Fibroblast of lung (primary cell): ENCODE results near the gene REPS1. TPM values are rescaled to one million over a fixed set of nuclear protein-coding genes. Genes with fewer than 3 reads are reported as not detected.

Source experiments
- DNase-seq, 2 donors: peaks; one replicate each; pipeline versions ENCODE4 v3.0.0 to v3.0.0-alpha.2; 2010; ENCODE audit warnings: low read depth in 2 of 2
- H2AFZ ChIP-seq: 2 replicates; pipeline ENCODE4 v1.5.1; 2012; ENCODE audit warnings: low read length, control low read depth, inconsistent platforms
- H3K27ac ChIP-seq: 2 replicates; pipeline ENCODE4 v1.5.1; 2011; ENCODE audit warnings: low read length, control low read depth; ENCODE audit not compliant: insufficient read depth
- H3K27me3 ChIP-seq: 2 replicates; pipeline ENCODE4 v1.5.1; 2011; ENCODE audit warnings: mild to moderate bottlenecking, low read length; ENCODE audit not compliant: control insufficient read depth, insufficient read depth
- H3K36me3 ChIP-seq: 2 replicates; pipeline ENCODE4 v1.5.1; 2011; ENCODE audit warnings: low read length; ENCODE audit not compliant: control insufficient read depth, insufficient read depth
- H3K4me1 ChIP-seq: 2 replicates; pipeline ENCODE4 v1.5.1; 2011; ENCODE audit warnings: low read length; ENCODE audit not compliant: control insufficient read depth, insufficient read depth; ENCODE audit errors: extremely low read depth
- H3K4me2 ChIP-seq: 2 replicates; pipeline ENCODE4 v1.5.1; 2011; ENCODE audit warnings: low read length, control low read depth; ENCODE audit not compliant: insufficient read depth; ENCODE audit errors: extremely low read depth
- H3K4me3 ChIP-seq, 4 experiments: fragments of 200-600 bp in 1 of 4; sonication (generic) in 1 of 4; replicated peaks in 1 of 4; 2 replicates each; pipeline ENCODE4 v1.5.1; 2011 to 2016; ENCODE audit warnings: low read length in 4 of 4, low read depth in 3 of 4, mild to moderate bottlenecking in 3 of 4, control low read depth in 2 of 4, inconsistent platforms in 1 of 4, mixed read lengths in 1 of 4; ENCODE audit not compliant: insufficient read depth in 1 of 4; ENCODE audit errors: control extremely low read depth in 1 of 4
- H3K79me2 ChIP-seq: 2 replicates; pipeline ENCODE4 v1.5.1; 2012; ENCODE audit warnings: mild to moderate bottlenecking, low read length, inconsistent platforms; ENCODE audit not compliant: control insufficient read depth, insufficient read depth
- H3K9ac ChIP-seq: 2 replicates; pipeline ENCODE4 v1.5.1; 2011; ENCODE audit warnings: mild to moderate bottlenecking, low read length, control low read depth; ENCODE audit not compliant: insufficient read depth
- H3K9me3 ChIP-seq: 2 replicates; pipeline ENCODE4 v1.5.1; 2012; ENCODE audit warnings: low read depth, low read length; ENCODE audit not compliant: control insufficient read depth, insufficient read depth
- H4K20me1 ChIP-seq: 2 replicates; pipeline ENCODE4 v1.5.1; 2011; ENCODE audit warnings: low read length; ENCODE audit not compliant: control insufficient read depth, insufficient read depth; ENCODE audit errors: extremely low read depth
- EZH2 ChIP-seq: IDR thresholded peaks from 2 replicates; pipeline ENCODE4 v1.5.1; 2012; ENCODE audit warnings: low read length, control low read depth, mild to moderate bottlenecking; ENCODE audit errors: missing control alignments
- polyA plus RNA-seq, 2 donors: library from polyadenylated mRNA; depleted of rRNA in 1 of 2; stranded (reverse) in 1 of 2; unstranded in 1 of 2; fragments of >200 nt; gene quantifications; 2 replicates each; pipeline ENCODE4 v1.2.1, GENCODE V29; 2011 to 2012; ENCODE audit warnings: missing spikeins in 1 of 2
- total RNA-seq: library from RNA; depleted of rRNA; stranded (reverse); fragments of >200 nt; gene quantifications from 2 replicates; pipeline ENCODE4 v1.2.1, GENCODE V29; 2014
- TF ChIP-seq, protein P1 (sequence below), 2 donors: IDR thresholded peaks in 1 of 2; conservative IDR thresholded peaks in 1 of 2; 1 replicate in 1 of 2; 2 replicates in 1 of 2; pipeline ENCODE4 v1.5.1; 2011 to 2012; ENCODE audit warnings: low read length in 2 of 2, control low read depth in 1 of 2, inconsistent platforms in 1 of 2, low read depth in 1 of 2, mild to moderate bottlenecking in 1 of 2

Gene REPS1
- total and polyA plus RNA-seq, 2 donors (not counting 1 experiment from before 2014, with no cell fraction given): 27.8 to 28.2 TPM

DNA sequence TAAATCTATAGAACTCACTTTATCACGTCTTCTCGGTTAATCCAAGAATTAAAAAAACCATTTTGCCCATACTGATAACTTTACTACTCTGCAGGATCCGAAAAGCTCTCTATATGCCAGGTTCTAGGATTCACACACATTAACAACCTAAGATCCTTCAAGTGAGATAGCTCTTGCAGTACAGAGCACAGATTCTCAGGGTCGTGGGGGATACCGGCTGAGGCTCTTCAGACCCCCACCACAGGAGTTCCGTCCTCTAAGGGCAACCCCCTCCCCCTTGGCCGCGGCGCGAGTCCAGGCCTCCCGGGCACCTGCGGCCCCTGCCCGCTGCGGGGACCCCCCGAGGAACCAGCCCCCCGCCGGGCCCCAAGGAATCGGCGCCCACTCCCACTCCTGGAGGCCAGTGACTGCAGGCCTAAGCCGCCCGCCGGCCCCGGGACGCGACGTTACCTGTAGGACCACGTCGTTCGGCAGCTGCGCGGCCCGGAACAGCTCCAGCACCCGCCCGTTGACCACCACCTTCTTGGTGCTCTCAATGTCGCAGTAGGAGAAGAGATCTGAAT, 892 bp downstream of the REPS1 start:
- TF ChIP-seq EZH2: no peak
- TF ChIP-seq, protein P1, sequence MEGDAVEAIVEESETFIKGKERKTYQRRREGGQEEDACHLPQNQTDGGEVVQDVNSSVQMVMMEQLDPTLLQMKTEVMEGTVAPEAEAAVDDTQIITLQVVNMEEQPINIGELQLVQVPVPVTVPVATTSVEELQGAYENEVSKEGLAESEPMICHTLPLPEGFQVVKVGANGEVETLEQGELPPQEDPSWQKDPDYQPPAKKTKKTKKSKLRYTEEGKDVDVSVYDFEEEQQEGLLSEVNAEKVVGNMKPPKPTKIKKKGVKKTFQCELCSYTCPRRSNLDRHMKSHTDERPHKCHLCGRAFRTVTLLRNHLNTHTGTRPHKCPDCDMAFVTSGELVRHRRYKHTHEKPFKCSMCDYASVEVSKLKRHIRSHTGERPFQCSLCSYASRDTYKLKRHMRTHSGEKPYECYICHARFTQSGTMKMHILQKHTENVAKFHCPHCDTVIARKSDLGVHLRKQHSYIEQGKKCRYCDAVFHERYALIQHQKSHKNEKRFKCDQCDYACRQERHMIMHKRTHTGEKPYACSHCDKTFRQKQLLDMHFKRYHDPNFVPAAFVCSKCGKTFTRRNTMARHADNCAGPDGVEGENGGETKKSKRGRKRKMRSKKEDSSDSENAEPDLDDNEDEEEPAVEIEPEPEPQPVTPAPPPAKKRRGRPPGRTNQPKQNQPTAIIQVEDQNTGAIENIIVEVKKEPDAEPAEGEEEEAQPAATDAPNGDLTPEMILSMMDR (conservative IDR thresholded peaks at IDR 0.05 in 1 of 2, IDR thresholded peaks at IDR 0.05 in 1 of 2; ENCODE audit: low read depth in 1 of 2, low read length in 2 of 2): no peak
- Histone ChIP-seq H3K9ac (peak overlapping the region; percentile 99), H3K79me2 (peaks cover 42% of the 10 kb centered on the region), H3K27me3 (no peaks in the 10 kb centered on the region), H2AFZ (peak overlapping the region; percentile 91), H3K4me3 (peak overlapping the region; percentile 83 to 93 (median 84)), H3K9me3 (no peaks in the 10 kb centered on the region), H3K4me1 (peaks cover 5% of the 10 kb centered on the region), H3K27ac (peak overlapping the region; percentile 88), H3K36me3 (no peaks in the 10 kb centered on the region), H3K4me2 (peak overlapping the region; percentile 90), H4K20me1 (no peaks in the 10 kb centered on the region)
- DNase-seq: peak in 1 of 2 donors; percentile 32

DNA sequence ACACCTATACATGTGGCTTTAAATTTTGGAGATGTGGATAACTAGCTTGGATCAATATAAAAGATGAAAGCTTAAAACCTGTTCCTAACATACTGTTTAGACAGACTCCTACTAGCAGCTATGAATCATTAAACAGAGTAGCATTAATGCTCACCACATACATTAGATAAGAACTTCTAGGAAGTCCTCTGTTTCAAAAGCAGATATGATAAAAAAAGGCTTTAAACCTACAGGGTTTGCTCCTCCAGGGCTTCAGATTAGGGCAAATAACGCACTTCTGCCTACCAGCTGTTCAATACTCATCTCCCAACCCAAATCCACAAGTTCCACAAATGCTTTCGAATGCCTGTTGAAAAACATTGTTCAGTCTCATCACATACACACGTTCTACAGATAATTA, 1.5 kb downstream of the REPS1 start:
- Histone ChIP-seq H3K36me3 (no peaks in the 10 kb centered on the region), H3K9ac (peak overlapping the region; percentile 1), H3K79me2 (peaks cover 44% of the 10 kb centered on the region), H3K27ac (peak overlapping the region; percentile 88), H3K4me2 (peak overlapping the region; percentile 90), H3K4me1 (peaks cover 5% of the 10 kb centered on the region), H3K27me3 (no peaks in the 10 kb centered on the region), H3K4me3 (peak overlapping the region; percentile 83 to 93 (median 84)), H3K9me3 (no peaks in the 10 kb centered on the region), H2AFZ (no peak overlapping the region), H4K20me1 (no peaks in the 10 kb centered on the region)
- DNase-seq: peak in 1 of 2 donors; percentile 52
- TF ChIP-seq, protein P1 (conservative IDR thresholded peaks at IDR 0.05 in 1 of 2, IDR thresholded peaks at IDR 0.05 in 1 of 2; ENCODE audit: low read depth in 1 of 2, low read length in 2 of 2): no peak
- TF ChIP-seq EZH2: no peak

DNA sequence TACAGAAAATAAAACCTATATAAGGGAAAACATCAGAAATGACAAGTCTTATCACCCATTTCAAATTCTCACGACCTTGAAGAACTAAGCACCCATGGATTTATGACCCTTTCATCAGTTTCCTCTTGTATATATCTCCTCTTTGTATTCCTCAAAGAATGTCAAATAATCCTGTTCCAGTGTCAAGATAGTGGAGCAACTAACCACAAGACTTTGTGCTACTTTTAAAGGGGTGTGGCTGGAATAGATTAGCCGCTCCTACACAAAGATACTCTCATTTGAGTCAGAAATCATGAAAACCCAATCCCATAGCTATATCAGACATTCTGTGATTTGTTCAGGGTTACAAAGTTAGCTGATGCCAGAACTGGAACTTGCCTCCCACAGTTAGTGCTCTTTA, 6.6 kb downstream of the REPS1 start:
- no peak overlapping the region for H2AFZ ChIP-seq
- TF ChIP-seq EZH2: no peak
- TF ChIP-seq, protein P1 (conservative IDR thresholded peaks at IDR 0.05 in 1 of 2, IDR thresholded peaks at IDR 0.05 in 1 of 2; ENCODE audit: low read depth in 1 of 2, low read length in 2 of 2): no peak
- no peaks in the 10 kb centered on the region for H3K27me3 ChIP-seq
- no peaks in the 10 kb centered on the region for H3K9me3 ChIP-seq
- H3K9ac ChIP-seq: no peak overlapping the region
- no peaks in the 10 kb centered on the region for H4K20me1 ChIP-seq
- H3K4me1 ChIP-seq: peaks cover 3% of the 10 kb centered on the region
- DNase-seq: peak in 1 of 2 donors; percentile 32
- no peak overlapping the region for H3K4me3 ChIP-seq
- H3K36me3 ChIP-seq: no peaks in the 10 kb centered on the region
- no peak overlapping the region for H3K4me2 ChIP-seq
- peaks cover 51% of the 10 kb centered on the region for H3K79me2 ChIP-seq
- H3K27ac ChIP-seq: no peak overlapping the region
